DLD1 (cell line): ENCODE measurements around the gene NHSL1.

Source experiments
- in situ Hi-C: cut with HindIII; loops from 2 replicates; pipeline ENCODE4 v1.10.0; 2017; ENCODE audit warnings: low sequenced_read_pairs

NHSL1 gene

GRCh38 chr6:138498629-138499302 is 528 bp downstream of the NHSL1 start:
- in situ Hi-C loops: no loop called here

GRCh38 chr6:138497286-138497685 is 2.0 kb downstream of the NHSL1 start:
- in situ Hi-C loops: no loop called here

- in situ Hi-C loops: no loop called here
Observed at GRCh38 chr6:138494312-138494711, 5.0 kb downstream of the NHSL1 start.

- in situ Hi-C loops: no loop called here
Observed at GRCh38 chr6:138493413-138493812, 5.9 kb downstream of the NHSL1 start.

- in situ Hi-C loops: no loop called here
Observed at GRCh38 chr6:138492871-138493270, 6.4 kb downstream of the NHSL1 start.

- in situ Hi-C loops: no loop called here
Observed at GRCh38 chr6:138492113-138492512, 7.2 kb downstream of the NHSL1 start.

GRCh38 chr6:138491017-138491416 is 8.3 kb downstream of the NHSL1 start:
- in situ Hi-C loops: no loop called here

- in situ Hi-C loops: no loop called here
Observed at GRCh38 chr6:138489846-138490245, 9.4 kb downstream of the NHSL1 start.

- in situ Hi-C loops: no loop called here
Observed at GRCh38 chr6:138487102-138487604, 12.1 kb downstream of the NHSL1 start.

GRCh38 chr6:138486249-138487101 is 12.8 kb downstream of the NHSL1 start:
- in situ Hi-C loops: no loop called here

- in situ Hi-C loops: no loop called here
Observed at GRCh38 chr6:138485586-138486248, 13.6 kb downstream of the NHSL1 start.

- in situ Hi-C loops: no loop called here
Observed at GRCh38 chr6:138485005-138485545, 14.2 kb downstream of the NHSL1 start.

- in situ Hi-C loops: no loop called here
Observed at GRCh38 chr6:138484018-138484731, 15.1 kb downstream of the NHSL1 start.

- in situ Hi-C loops: no loop called here
Observed at GRCh38 chr6:138482816-138483215, 16.5 kb downstream of the NHSL1 start.

- in situ Hi-C loops: no loop called here
Observed at GRCh38 chr6:138480279-138480949, 18.9 kb downstream of the NHSL1 start.

GRCh38 chr6:138477913-138478539 is 21.3 kb downstream of the NHSL1 start:
- in situ Hi-C loops: no loop called here

- in situ Hi-C loops: no loop called here
Observed at GRCh38 chr6:138476116-138476515, 23.2 kb downstream of the NHSL1 start.

GRCh38 chr6:138473144-138473543 is 26.1 kb downstream of the NHSL1 start:
- in situ Hi-C loops: no loop called here

- in situ Hi-C loops: no loop called here
Observed at GRCh38 chr6:138468320-138469015, 30.8 kb downstream of the NHSL1 start.
